Endothelial cell of umbilical vein (primary cell): ENCODE results near the gene WNT7B. TPM values are rescaled to one million over a fixed set of nuclear protein-coding genes. Genes with fewer than 3 reads are reported as not detected.

ENCODE experiments used
- BruUV-seq: library from RNA; stranded (reverse); fragments of 400-500 nt; replicated peaks from 2 replicates; lab custom pipeline; 2021; lab: Mats Ljungman, UMichigan
- CTCF ChIA-PET: fragments of 300-600, 350-600 bp; sonication (Branson Sonifier 250); formaldehyde crosslinking; loops from one replicate; lab custom pipeline; 2021; ENCODE audit warnings: antibody characterized with exemption, inconsistent platforms; lab: Charles Lee
- POLR2A ChIA-PET: fragments of 300-600, 350-600 bp; sonication (Branson Sonifier 250); formaldehyde crosslinking; loops from one replicate; lab custom pipeline; 2021; ENCODE audit warnings: antibody characterized with exemption, inconsistent platforms; lab: Charles Lee
- DNase-seq: peaks from one replicate; pipeline ENCODE4 v3.0.0-alpha.2; 2011; ENCODE audit warnings: low read depth, low spot score
- FAIRE-seq: peaks from 2 replicates; lab custom pipeline; 2011; peaks lifted over from hg19 to GRCh38; lab: Jason Lieb, UNC
- H2AFZ ChIP-seq: 2 replicates; pipeline ENCODE4 v1.6.0; 2012; ENCODE audit warnings: low read depth, low read length, control low read depth, inconsistent platforms
- H3K27ac ChIP-seq: 2 replicates; pipeline ENCODE4 v1.5.1; 2011; ENCODE audit warnings: low read depth, mild to moderate bottlenecking, control low read depth, low read length, moderate library complexity; ENCODE audit not compliant: insufficient read depth
- H3K27me3 ChIP-seq, 2 experiments: 2 replicates each; pipeline versions ENCODE4 v1.6.0 to v1.6.1; 2011; ENCODE audit warnings: low read length in 2 of 2, mixed read lengths in 1 of 2; ENCODE audit not compliant: control insufficient read depth in 2 of 2, insufficient read depth in 2 of 2
- H3K36me3 ChIP-seq, 2 experiments: 2 replicates in 1 of 2; 3 replicates in 1 of 2; pipeline ENCODE4 v1.5.1; 2011; ENCODE audit warnings: low read length in 2 of 2, mild to moderate bottlenecking in 1 of 2, moderate library complexity in 1 of 2; ENCODE audit not compliant: control insufficient read depth in 2 of 2, insufficient read depth in 2 of 2; ENCODE audit errors: extremely low read depth in 1 of 2
- H3K4me1 ChIP-seq: 3 replicates; pipeline ENCODE4 v1.5.1; 2011; ENCODE audit warnings: mild to moderate bottlenecking, low read length; ENCODE audit not compliant: control insufficient read depth, insufficient read depth; ENCODE audit errors: extremely low read depth
- H3K4me2 ChIP-seq: 2 replicates; pipeline ENCODE4 v1.6.1; 2011; ENCODE audit warnings: low read length, control low read depth, mixed read lengths; ENCODE audit not compliant: insufficient read depth
- H3K4me3 ChIP-seq, 3 experiments: fragments of 200-600 bp in 1 of 3; sonication (generic), shearing (Covaris generic) in 1 of 3; replicated peaks in 1 of 3; 2 replicates each; pipeline ENCODE4 v1.5.1; 2011 to 2016; ENCODE audit warnings: control low read depth in 3 of 3, low read length in 3 of 3, mild to moderate bottlenecking in 2 of 3, inconsistent platforms in 1 of 3, low read depth in 1 of 3, moderate library complexity in 1 of 3; ENCODE audit not compliant: insufficient read depth in 1 of 3
- H3K79me2 ChIP-seq: 2 replicates; pipeline ENCODE4 v1.6.0; 2012; ENCODE audit warnings: low read length, inconsistent platforms; ENCODE audit not compliant: control insufficient read depth, insufficient read depth
- H3K9ac ChIP-seq: replicated peaks from 2 replicates; pipeline ENCODE3; 2011; ENCODE audit warnings: low read length, control low read depth; ENCODE audit not compliant: insufficient read depth; ENCODE audit errors: extremely low read depth
- H3K9me1 ChIP-seq: replicated peaks from 3 replicates; pipeline ENCODE4 v1.6.0; 2011; ENCODE audit warnings: mild to moderate bottlenecking, low read length; ENCODE audit not compliant: control insufficient read depth, insufficient read depth; ENCODE audit errors: extremely low read depth
- H3K9me3 ChIP-seq: replicated peaks from 2 replicates; pipeline ENCODE4 v1.5.1; 2012; ENCODE audit warnings: low read length, inconsistent platforms; ENCODE audit not compliant: control insufficient read depth, insufficient read depth
- H4K20me1 ChIP-seq: replicated peaks from 2 replicates; pipeline ENCODE3; 2011; ENCODE audit warnings: mild to moderate bottlenecking, low read length; ENCODE audit not compliant: control insufficient read depth, insufficient read depth; ENCODE audit errors: extremely low read depth
- EZH2 ChIP-seq: IDR thresholded peaks from 2 replicates; pipeline ENCODE4 v1.6.1; 2012; ENCODE audit warnings: borderline replicate concordance, low read depth, mild to moderate bottlenecking, moderate library complexity, low read length, inconsistent platforms; ENCODE audit not compliant: severe bottlenecking
- FOS ChIP-seq: IDR thresholded peaks from 2 replicates; pipeline ENCODE4 v1.6.1; 2011; ENCODE audit warnings: mild to moderate bottlenecking, low read length, moderate library complexity, borderline replicate concordance; ENCODE audit not compliant: insufficient read depth
- GATA2 ChIP-seq: IDR thresholded peaks from 2 replicates; pipeline ENCODE4 v1.7.0; 2011; ENCODE audit warnings: low read depth, mild to moderate bottlenecking, moderate library complexity, mixed read lengths, low read length; ENCODE audit not compliant: insufficient read length, insufficient read depth
- MYC ChIP-seq: IDR thresholded peaks from one replicate; pipeline ENCODE4 v1.6.1; 2011; ENCODE audit warnings: mild to moderate bottlenecking, low read depth, low read length
- POLR2A ChIP-seq: IDR thresholded peaks from 2 replicates; pipeline ENCODE4 v1.6.1; 2012; ENCODE audit warnings: low read depth, mild to moderate bottlenecking, control low read depth, low read length
- dilution Hi-C: fragments of 300-500 bp; cut with MboI; formaldehyde crosslinking; loops from one replicate; pipeline ENCODE4 v1.15.0; 2019; ENCODE audit warnings: low sequenced_read_pairs; ENCODE audit not compliant: extremely low pct_ligation_motif_present
- intact Hi-C: fragments of 100-400 bp; cut with micrococcal nuclease; formaldehyde crosslinking; loops from one replicate; pipeline ENCODE4 v1.10.0; 2022
- polyA plus RNA-seq, 4 experiments: library from polyadenylated mRNA; depleted of rRNA in 3 of 4; stranded (reverse) in 3 of 4; unstranded in 1 of 4; fragments of >200 nt; gene quantifications; 2 replicates each; pipeline versions ENCODE4 v1.2.1 to v1.2.3, GENCODE V29; 2011 to 2012; ENCODE audit warnings: missing spikeins in 1 of 4
- total RNA-seq: library from RNA; stranded (reverse); gene quantifications from 2 replicates; pipeline ENCODE4 v1.2.3, GENCODE V29; 2021
- TF ChIP-seq, protein P1 (sequence below), 2 donors: IDR thresholded peaks; 1 replicate in 1 of 2; 2 replicates in 1 of 2; pipeline ENCODE4 v1.5.1; 2011; ENCODE audit warnings: low read length in 2 of 2, mild to moderate bottlenecking in 2 of 2, moderate library complexity in 2 of 2, control low read depth in 1 of 2, inconsistent platforms in 1 of 2, low read depth in 1 of 2; ENCODE audit not compliant: insufficient read depth in 1 of 2; ENCODE audit errors: extremely low read depth in 1 of 2
- TF ChIP-seq, protein P2 (sequence below): IDR thresholded peaks from 2 replicates; pipeline ENCODE4 v1.6.1; 2011; ENCODE audit not compliant: insufficient read depth, insufficient read length

WNT7B gene
- total and polyA plus RNA-seq, 2 donors (not counting 3 experiments of a cell fraction or from before 2014, with no cell fraction given): not detected

DNA sequence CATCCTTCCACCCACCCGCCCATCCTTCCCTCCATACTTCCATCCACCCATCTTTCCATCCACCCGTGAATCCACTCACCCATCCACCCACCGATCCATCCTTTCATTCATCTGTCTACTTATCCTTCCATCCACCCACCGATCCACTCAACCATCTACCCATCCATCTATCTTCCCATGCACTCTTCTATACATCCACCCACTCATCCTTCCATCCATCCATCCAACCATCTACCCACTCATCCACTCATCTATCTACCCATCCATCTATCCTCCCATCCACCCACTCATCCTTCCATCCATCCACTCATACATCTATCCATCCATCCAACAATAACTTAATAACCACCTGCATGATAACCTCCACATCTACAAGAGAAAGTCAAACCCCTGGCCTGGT is 47.3 kb downstream of the WNT7B start:
- Histone ChIP-seq H3K4me2 (no peak overlapping the region), H3K9ac (no peak overlapping the region), H3K27me3 (no peaks in the 10 kb centered on the region), H3K9me3 (no peaks in the 10 kb centered on the region), H3K4me1 (no peaks in the 10 kb centered on the region), H3K36me3 (no peaks in the 10 kb centered on the region), H4K20me1 (no peaks in the 10 kb centered on the region), H2AFZ (no peak overlapping the region), H3K9me1 (no peaks in the 10 kb centered on the region), H3K27ac (no peak overlapping the region), H3K79me2 (no peaks in the 10 kb centered on the region), H3K4me3 (no peak overlapping the region)
- no peak for TF ChIP-seq POLR2A
- TF ChIP-seq MYC: no peak
- no peak for TF ChIP-seq GATA2
- no TSS peak for BruUV-seq
- ChIA-PET POLR2A (no interaction called here), CTCF (interaction anchor here (1.2 kb wide), 1 partner anchor 66 kb away, joined by 4 read pairs; no protein-coding TSS in a partner anchor)
- intact Hi-C loops (no loop called here), dilution Hi-C loops (no loop called here)
- DNase-seq (no peak), FAIRE-seq (no peak)

DNA sequence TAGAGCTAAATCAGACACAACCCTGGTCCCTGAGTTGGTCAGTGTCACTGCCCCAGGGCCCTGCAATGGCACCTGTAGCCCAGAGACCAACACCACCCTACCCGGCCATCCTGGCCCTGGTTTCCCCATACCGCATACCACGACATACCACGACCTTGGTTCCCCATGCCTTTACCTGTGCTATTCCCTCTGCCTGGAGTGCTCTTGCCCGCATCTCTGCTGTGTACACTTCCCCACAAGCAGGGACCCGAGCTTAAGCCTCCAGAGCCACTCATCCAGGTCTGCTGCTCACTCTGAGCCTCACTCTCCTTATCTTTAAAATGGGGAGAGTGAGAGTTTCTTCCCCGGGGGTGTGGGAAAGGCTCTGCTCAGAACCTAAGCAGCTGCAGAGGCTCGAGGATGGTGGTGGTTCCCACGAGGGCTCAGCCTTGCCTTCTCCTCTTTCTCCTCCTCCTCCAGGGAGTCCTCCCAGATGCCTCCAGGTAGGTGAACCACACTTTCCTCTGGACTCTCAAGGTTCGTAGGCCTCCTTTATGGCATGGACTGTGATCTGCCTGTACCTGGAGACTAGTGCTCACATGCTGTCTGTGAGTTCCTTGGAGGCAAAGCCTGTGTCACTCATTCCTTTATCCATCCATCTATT is 48.1 kb downstream of the WNT7B start:
- no peaks in the 10 kb centered on the region for H3K9me1 ChIP-seq
- H2AFZ ChIP-seq: no peak overlapping the region
- no peaks in the 10 kb centered on the region for H3K9me3 ChIP-seq
- H3K27ac ChIP-seq: no peak overlapping the region
- no peaks in the 10 kb centered on the region for H3K79me2 ChIP-seq
- DNase-seq (no peak), FAIRE-seq (no peak)
- H3K27me3 ChIP-seq: no peaks in the 10 kb centered on the region
- no peaks in the 10 kb centered on the region for H4K20me1 ChIP-seq
- CTCF ChIA-PET: no interaction called here
- dilution Hi-C loops: no loop called here
- no peaks in the 10 kb centered on the region for H3K4me1 ChIP-seq
- intact Hi-C loops: no loop called here
- BruUV-seq: no TSS peak
- TF ChIP-seq, protein P1, sequence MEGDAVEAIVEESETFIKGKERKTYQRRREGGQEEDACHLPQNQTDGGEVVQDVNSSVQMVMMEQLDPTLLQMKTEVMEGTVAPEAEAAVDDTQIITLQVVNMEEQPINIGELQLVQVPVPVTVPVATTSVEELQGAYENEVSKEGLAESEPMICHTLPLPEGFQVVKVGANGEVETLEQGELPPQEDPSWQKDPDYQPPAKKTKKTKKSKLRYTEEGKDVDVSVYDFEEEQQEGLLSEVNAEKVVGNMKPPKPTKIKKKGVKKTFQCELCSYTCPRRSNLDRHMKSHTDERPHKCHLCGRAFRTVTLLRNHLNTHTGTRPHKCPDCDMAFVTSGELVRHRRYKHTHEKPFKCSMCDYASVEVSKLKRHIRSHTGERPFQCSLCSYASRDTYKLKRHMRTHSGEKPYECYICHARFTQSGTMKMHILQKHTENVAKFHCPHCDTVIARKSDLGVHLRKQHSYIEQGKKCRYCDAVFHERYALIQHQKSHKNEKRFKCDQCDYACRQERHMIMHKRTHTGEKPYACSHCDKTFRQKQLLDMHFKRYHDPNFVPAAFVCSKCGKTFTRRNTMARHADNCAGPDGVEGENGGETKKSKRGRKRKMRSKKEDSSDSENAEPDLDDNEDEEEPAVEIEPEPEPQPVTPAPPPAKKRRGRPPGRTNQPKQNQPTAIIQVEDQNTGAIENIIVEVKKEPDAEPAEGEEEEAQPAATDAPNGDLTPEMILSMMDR (IDR thresholded peaks at IDR 0.05; ENCODE audit: extremely low read depth in 1 of 2, insufficient read depth in 1 of 2, low read depth in 1 of 2, low read length in 2 of 2): no peak
- TF ChIP-seq POLR2A (no peak), FOS (no peak), EZH2 (no peak), GATA2 (no peak)
- TF ChIP-seq, protein P2, sequence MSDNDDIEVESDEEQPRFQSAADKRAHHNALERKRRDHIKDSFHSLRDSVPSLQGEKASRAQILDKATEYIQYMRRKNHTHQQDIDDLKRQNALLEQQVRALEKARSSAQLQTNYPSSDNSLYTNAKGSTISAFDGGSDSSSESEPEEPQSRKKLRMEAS: no peak
- no peak overlapping the region for H3K4me2 ChIP-seq
- POLR2A ChIA-PET: no interaction called here
- H3K36me3 ChIP-seq: no peaks in the 10 kb centered on the region
- no peak overlapping the region for H3K4me3 ChIP-seq
- no peak overlapping the region for H3K9ac ChIP-seq
